Psoas muscle (tissue), 8 donors: ENCODE measurements around the gene CPTP. TPM values are rescaled to one million over a fixed set of nuclear protein-coding genes. Genes with fewer than 3 reads are reported as not detected.

Source experiments
- ATAC-seq, 4 donors: fragments of 200-7000 bp; cut with Tn5 transposase; one replicate each; pipeline ENCODE4 v1.9.1; 2020; ENCODE audit warnings: moderate library complexity in 3 of 4, mild to moderate bottlenecking in 2 of 4
- DNase-seq, 2 donors: peaks; one replicate each; pipeline ENCODE4 v3.0.0-alpha.2; 2020
- H3K27ac ChIP-seq: fragments of 200-600 bp; one replicate; pipeline ENCODE4 v1.8.0; 2022
- H3K27me3 ChIP-seq, 3 donors: fragments of 200-600 bp in 1 of 3; one replicate each; pipeline versions ENCODE4 v1.6.1 to v1.8.0; 2013 to 2022; ENCODE audit warnings: low read length in 2 of 3, mild to moderate bottlenecking in 2 of 3, moderate library complexity in 1 of 3; ENCODE audit not compliant: insufficient read depth in 3 of 3
- H3K36me3 ChIP-seq, 2 donors: fragments of 200-600 bp in 1 of 2; one replicate each; pipeline versions ENCODE4 v1.6.1 to v1.8.0; 2013 to 2022; ENCODE audit warnings: low read depth in 1 of 2, mild to moderate bottlenecking in 1 of 2, moderate library complexity in 1 of 2; ENCODE audit not compliant: insufficient read depth in 1 of 2
- H3K4me1 ChIP-seq: fragments of 200-600 bp; one replicate; pipeline ENCODE4 v1.8.0; 2022
- H3K4me3 ChIP-seq: fragments of 200-600 bp; one replicate; pipeline ENCODE4 v1.8.0; 2022; ENCODE audit warnings: mild to moderate bottlenecking
- H3K9me3 ChIP-seq: fragments of 200-600 bp; one replicate; pipeline ENCODE4 v1.8.0; 2022
- WGBS, 3 donors: extraction: QIAGEN DNeasy Blood & Tissue Kit; methylation state at CpG; one replicate each; pipeline versions ENCODE4 v1.1.6 to v1.1.7; 2013; 5-methylcytosine and 5-hydroxymethylcytosine counted together
- intact Hi-C, 2 donors: fragments of 100-400 bp; cut with DNase I; formaldehyde crosslinking; loops; one replicate each; pipeline versions ENCODE4 v1.11.0 to v1.14.2; 2022
- polyA plus RNA-seq, 3 donors: library from polyadenylated mRNA; stranded (reverse); fragments of 200-250 nt; gene quantifications; one replicate each; pipeline ENCODE4 v1.2.3, GENCODE V29; 2013
- total RNA-seq, 4 donors: library from RNA; stranded (reverse); fragmentation: NEBNext Ultra II Directional in 2 of 4; extraction: Animal tissue kit (Norgen Biotek cat#: 25700) in 2 of 4; gene quantifications; one replicate each; pipeline versions ENCODE4 v1.2.1 to v1.2.4, GENCODE V29; 2021 to 2023
- TF ChIP-seq, protein P1 (sequence below): fragments of 200-600 bp; IDR thresholded peaks from one replicate; pipeline ENCODE4 v1.8.0; 2022; ENCODE audit warnings: antibody characterized with exemption
- donor health status: healthy with polysubstance abuse.
- donor health status: DM: no; HTN: no; CAD: no; lungs with moderate emphysema.
- donor health status: Bipolar disorder and iron deficiency.
- donor health status: healthy.
- donor health status: DM: yes; HTN: yes; CAD: no.
- donor health status: DM: no; HTN: no; CAD: no.
- donor health status: DM: no; HTN: no; CAD: no.
- donor health status: DM: yes; HTN: yes; CAD: no.

CPTP gene
- total and polyA plus RNA-seq, 7 donors: 18.2 to 39.5 (median 31.3) TPM

- intact Hi-C loops: no loop called here
- WGBS, 3 donors: 45 to 68% (median 52%) methylated on average over 30 to 35 of the region's 35 CpGs
- ATAC-seq: no peak
- Histone ChIP-seq H3K4me3 (no peak overlapping the region), H3K4me1 (peaks cover 15% of the 10 kb centered on the region), H3K9me3 (no peaks in the 10 kb centered on the region), H3K27me3 (peaks cover 0 to 42% (median 11%) of the 10 kb centered on the region in 3 donors), H3K36me3 (no peaks in the 10 kb centered on the region), H3K27ac (peak overlapping the region; percentile 43)
- DNase-seq: peak; percentile 20 to 46
- TF ChIP-seq, protein P1, sequence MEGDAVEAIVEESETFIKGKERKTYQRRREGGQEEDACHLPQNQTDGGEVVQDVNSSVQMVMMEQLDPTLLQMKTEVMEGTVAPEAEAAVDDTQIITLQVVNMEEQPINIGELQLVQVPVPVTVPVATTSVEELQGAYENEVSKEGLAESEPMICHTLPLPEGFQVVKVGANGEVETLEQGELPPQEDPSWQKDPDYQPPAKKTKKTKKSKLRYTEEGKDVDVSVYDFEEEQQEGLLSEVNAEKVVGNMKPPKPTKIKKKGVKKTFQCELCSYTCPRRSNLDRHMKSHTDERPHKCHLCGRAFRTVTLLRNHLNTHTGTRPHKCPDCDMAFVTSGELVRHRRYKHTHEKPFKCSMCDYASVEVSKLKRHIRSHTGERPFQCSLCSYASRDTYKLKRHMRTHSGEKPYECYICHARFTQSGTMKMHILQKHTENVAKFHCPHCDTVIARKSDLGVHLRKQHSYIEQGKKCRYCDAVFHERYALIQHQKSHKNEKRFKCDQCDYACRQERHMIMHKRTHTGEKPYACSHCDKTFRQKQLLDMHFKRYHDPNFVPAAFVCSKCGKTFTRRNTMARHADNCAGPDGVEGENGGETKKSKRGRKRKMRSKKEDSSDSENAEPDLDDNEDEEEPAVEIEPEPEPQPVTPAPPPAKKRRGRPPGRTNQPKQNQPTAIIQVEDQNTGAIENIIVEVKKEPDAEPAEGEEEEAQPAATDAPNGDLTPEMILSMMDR: no peak
Observed at GRCh38 chr1:1361233-1361981, 36.8 kb downstream of the CPTP start.

GRCh38 chr1:1361982-1362423 is 37.4 kb downstream of the CPTP start:
- DNase-seq (peak; percentile 71 to 78), ATAC-seq (peak in 1 of 4 donors; percentile 18)
- intact Hi-C loops: no loop called here
- Histone ChIP-seq H3K27ac (peak overlapping the region; percentile 43), H3K27me3 (peaks cover 0 to 39% (median 11%) of the 10 kb centered on the region in 3 donors), H3K9me3 (no peaks in the 10 kb centered on the region), H3K36me3 (no peaks in the 10 kb centered on the region), H3K4me1 (peaks cover 12% of the 10 kb centered on the region), H3K4me3 (no peak overlapping the region)
- 14 to 31% (median 22%) methylated on average over 13 of the region's 13 CpGs for WGBS, 3 donors
- TF ChIP-seq, protein P1: no peak

DNA sequence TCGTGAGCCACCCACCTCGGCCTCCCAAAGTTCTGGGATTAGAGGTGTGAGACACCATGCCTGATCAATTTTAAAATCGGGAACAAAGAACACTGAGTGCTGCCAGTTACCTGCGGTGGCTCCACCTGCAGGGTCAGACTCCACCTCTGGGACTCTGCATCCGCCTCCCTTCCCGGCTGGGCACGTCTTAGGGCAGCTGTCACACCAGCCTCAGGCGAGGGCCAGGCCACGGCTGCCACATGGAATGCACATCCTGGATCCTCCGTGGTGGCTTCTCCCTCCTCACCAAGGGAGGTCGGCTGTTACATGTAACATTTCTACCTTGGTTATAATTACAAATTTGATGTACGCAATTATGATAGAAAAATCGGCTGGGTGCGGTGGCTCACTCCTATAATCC is 39.7 kb downstream of the CPTP start:
- TF ChIP-seq, protein P1: no peak
- intact Hi-C loops: no loop called here
- peaks cover 0 to 18% (median 11%) of the 10 kb centered on the region in 3 donors for H3K27me3 ChIP-seq
- ATAC-seq (no peak), DNase-seq (peak in 1 of 2 donors; percentile 46)
- no peaks in the 10 kb centered on the region for H3K9me3 ChIP-seq
- H3K36me3 ChIP-seq: no peaks in the 10 kb centered on the region
- H3K27ac ChIP-seq: no peak overlapping the region
- H3K4me3 ChIP-seq: no peak overlapping the region
- WGBS, 3 donors: 72 to 76% (median 74%) methylated on average over 14 of the region's 14 CpGs
- H3K4me1 ChIP-seq: peaks cover 12% of the 10 kb centered on the region

DNA sequence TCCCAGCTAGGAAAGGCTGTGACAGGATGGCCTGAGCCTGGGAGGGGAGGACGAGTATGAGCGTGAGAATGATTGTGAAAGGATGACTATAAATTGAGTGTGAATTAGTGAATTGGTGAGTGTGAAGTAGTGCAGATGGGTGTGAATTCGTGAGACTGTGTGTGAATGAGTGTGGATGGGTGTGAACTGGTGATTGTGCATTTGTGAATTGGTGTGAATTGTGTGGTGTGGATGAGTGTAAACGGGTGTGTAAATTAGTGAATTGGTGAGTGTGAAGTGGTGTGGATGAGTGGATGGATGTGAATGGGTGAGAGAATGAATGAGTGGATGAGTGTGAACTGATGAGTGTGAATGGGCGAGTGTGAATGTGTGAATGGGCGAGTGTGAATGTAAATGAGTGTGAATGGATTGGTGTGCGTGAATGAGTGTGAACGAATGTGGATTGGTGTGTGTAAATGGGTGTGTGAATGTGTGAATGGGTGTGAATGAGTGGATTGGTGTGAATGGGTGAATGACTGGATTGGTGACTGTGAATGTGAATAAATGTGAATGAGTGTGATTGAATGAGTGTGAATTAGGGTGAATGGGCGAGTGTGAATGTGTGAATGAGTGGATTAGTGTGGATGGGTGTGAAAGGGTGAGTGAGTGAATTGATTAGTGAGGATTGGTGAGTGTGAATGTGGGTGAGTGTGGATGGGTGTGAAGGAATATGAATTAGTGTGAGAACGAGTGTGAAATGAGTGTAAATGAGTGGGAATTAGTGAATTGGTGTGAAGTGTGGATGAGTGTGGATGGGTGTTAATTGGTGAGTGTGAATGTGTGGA is 41.5 kb downstream of the CPTP start:
- intact Hi-C loops: no loop called here
- TF ChIP-seq, protein P1: no peak
- Histone ChIP-seq H3K4me3 (no peak overlapping the region), H3K9me3 (no peaks in the 10 kb centered on the region), H3K4me1 (peaks cover 3% of the 10 kb centered on the region), H3K36me3 (no peaks in the 10 kb centered on the region), H3K27me3 (peaks cover 0 to 6% (median 4%) of the 10 kb centered on the region in 3 donors), H3K27ac (no peak overlapping the region)
- ATAC-seq (no peak), DNase-seq (no peak)
- WGBS, 3 donors: 82 to 83% (median 83%) methylated on average over 10 of the region's 10 CpGs
